Mammary epithelial cell (primary cell): ENCODE measurements around the gene RIPPLY3.

Experiments
- EZH2 ChIP-seq: IDR thresholded peaks from 2 replicates; pipeline ENCODE4 v1.6.1; 2012; ENCODE audit warnings: low read length, inconsistent platforms, borderline replicate concordance
- TF ChIP-seq, protein P1 (sequence below), 2 donors: IDR thresholded peaks in 1 of 2; conservative IDR thresholded peaks in 1 of 2; 2 replicates each; pipeline ENCODE4 v1.5.1; 2011 to 2012; ENCODE audit warnings: inconsistent platforms in 2 of 2, low read length in 2 of 2, mild to moderate bottlenecking in 2 of 2, control low read depth in 1 of 2, low read depth in 1 of 2; ENCODE audit not compliant: insufficient read depth in 1 of 2; ENCODE audit errors: extremely low read depth in 1 of 2

DNA sequence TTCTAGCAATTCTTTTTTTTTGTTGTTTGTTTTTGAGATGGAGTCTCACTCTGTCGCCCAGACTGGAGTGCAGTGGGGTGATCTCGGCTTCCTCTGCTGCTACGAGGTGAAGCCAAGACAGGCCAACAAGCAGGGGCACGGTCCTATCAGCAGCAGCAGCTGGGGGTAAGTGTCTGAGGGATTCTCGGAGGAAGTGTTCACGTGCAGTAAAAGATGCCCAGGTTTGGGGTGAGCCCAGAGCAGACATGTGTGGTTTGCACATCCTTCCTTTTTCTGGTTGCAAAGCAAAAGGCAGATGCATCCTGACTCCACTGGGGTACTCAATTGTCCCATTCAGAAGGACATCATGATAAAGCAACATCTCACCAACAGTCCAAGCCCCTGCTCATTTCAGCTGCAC lies 38.6 kb downstream of the RIPPLY3 start:
- TF ChIP-seq, protein P1, sequence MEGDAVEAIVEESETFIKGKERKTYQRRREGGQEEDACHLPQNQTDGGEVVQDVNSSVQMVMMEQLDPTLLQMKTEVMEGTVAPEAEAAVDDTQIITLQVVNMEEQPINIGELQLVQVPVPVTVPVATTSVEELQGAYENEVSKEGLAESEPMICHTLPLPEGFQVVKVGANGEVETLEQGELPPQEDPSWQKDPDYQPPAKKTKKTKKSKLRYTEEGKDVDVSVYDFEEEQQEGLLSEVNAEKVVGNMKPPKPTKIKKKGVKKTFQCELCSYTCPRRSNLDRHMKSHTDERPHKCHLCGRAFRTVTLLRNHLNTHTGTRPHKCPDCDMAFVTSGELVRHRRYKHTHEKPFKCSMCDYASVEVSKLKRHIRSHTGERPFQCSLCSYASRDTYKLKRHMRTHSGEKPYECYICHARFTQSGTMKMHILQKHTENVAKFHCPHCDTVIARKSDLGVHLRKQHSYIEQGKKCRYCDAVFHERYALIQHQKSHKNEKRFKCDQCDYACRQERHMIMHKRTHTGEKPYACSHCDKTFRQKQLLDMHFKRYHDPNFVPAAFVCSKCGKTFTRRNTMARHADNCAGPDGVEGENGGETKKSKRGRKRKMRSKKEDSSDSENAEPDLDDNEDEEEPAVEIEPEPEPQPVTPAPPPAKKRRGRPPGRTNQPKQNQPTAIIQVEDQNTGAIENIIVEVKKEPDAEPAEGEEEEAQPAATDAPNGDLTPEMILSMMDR (conservative IDR thresholded peaks at IDR 0.05 in 1 of 2, IDR thresholded peaks at IDR 0.05 in 1 of 2; ENCODE audit: extremely low read depth in 1 of 2, insufficient read depth in 1 of 2, low read depth in 1 of 2, low read length in 2 of 2): no peak
- TF ChIP-seq EZH2: no peak
